Stimulated activated CD8-positive, alpha-beta memory T cell treated with anti-CD3 and anti-CD28 coated beads, Interleukin-7, amount 100 ng/mL, for 24 hours (primary cell): ENCODE data around the gene KCNAB2.

ENCODE experiments used
- DNase-seq: peaks from one replicate; pipeline ENCODE4 v3.0.0-alpha.2; 2020; ENCODE audit warnings: low read depth

The KCNAB2 gene

GRCh38 chr1:6030547-6031261 lies 15.0 kb upstream of the KCNAB2 start:
- no peak for DNase-seq

DNA sequence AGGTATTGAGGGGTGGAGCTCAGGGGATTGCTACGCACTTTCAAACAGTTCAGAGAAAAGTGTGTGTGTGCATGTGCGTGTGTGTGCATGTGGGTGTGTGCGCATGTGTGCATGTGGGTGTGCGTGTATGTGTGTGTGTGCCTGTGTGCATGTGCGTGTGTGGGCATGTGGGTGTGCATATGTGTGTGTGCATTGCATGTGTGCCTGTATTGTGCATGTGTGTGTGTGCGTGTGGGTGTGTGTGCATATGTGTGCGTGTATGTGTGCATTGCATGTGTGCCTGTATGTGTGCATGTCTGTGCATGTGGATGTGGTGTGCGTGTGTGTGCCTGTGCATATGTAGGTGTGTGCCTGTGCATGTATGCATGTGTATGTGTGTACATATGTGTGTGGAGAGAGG lies 12.6 kb upstream of the KCNAB2 start:
- DNase-seq = no peak

DNA sequence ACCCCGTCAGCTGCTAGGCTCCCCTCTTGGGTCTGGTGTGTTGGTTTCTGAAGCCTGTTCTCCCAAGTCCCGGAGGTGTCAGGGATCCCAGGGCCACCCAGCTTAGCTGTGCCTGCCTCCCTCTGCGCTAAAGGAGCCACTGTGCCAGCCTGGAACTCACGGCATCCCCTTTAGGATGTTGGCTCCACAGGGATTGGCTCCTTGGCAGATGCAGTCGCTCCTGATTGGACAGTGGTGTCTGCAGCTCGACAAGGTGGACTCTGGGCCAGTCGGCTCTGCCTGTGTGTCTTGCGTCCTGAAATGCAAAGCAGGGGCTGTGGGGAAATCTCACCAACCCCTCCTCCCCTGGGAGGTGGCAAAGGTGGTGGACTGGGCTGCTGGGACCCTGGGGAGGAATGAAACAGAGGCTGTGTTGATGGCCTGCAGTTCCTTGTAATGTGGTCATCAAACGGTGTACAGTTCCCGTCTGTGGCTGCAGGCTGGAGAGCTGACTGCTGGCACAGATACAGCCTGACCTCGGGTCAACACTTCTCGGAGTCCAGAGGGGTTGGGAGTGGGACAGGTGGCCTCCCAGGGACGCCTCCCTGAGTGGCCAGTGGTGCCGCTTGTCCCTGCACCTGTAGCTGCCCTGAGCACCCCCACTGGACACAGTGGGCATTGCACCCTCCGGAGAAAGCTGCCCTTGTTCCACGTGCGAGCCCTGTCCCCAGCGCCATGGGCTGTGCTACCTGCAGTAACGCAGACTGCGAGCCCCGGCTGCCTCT lies 11.5 kb upstream of the KCNAB2 start:
- DNase-seq = no peak

GRCh38 chr1:6034750-6035096 lies 11.0 kb upstream of the KCNAB2 start:
- no peak for DNase-seq

DNA sequence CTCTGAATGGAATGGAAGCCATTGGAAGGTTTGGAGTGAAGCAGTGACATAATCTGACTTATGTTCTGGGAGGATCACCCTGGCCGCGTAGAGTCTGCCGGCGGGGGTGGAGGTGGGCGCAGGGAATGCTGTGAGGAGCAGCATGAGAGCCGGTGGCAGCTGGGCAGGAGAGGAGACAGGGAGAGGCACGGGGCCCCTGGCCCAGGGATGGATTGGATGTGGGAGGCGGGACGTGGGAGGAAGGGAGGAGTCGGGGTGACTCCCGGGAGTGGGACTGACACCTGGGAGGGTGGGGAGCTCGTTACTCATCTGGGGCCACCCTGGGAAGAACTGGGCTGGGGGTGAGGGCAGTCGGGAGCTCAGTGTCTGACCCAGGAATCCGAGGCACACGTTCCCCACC lies 10.4 kb upstream of the KCNAB2 start:
- DNase-seq = no peak

DNA sequence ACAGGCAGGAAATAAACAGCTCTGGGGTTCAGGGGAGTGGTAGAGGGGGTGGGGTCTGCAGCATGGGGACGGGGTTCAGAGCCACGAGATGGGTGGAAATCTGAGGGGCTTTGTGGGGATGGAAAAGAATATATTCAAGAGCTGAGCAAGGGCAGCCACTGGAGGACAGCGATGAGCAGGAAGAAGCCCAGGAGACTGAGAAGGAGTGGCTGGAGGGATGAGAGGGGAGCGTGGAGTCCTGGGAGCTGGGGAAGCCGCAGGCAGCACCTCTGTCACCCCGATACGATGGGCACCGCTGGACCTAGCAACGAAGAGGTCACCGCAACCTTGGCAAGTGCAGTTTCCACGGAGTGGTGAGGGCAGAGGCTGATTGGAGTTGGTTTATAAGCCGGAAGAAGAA lies 10.0 kb upstream of the KCNAB2 start:
- no peak for DNase-seq

GRCh38 chr1:6037338-6037762 lies 8.3 kb upstream of the KCNAB2 start:
- DNase-seq = no peak

GRCh38 chr1:6038603-6039002 lies 7.1 kb upstream of the KCNAB2 start:
- no peak for DNase-seq

- DNase-seq = no peak
Measured at GRCh38 chr1:6039031-6039430, 6.7 kb upstream of the KCNAB2 start.

GRCh38 chr1:6040444-6040843 lies 5.2 kb upstream of the KCNAB2 start:
- no peak for DNase-seq

- DNase-seq = no peak
Measured at GRCh38 chr1:6040861-6041415, 4.8 kb upstream of the KCNAB2 start.

DNA sequence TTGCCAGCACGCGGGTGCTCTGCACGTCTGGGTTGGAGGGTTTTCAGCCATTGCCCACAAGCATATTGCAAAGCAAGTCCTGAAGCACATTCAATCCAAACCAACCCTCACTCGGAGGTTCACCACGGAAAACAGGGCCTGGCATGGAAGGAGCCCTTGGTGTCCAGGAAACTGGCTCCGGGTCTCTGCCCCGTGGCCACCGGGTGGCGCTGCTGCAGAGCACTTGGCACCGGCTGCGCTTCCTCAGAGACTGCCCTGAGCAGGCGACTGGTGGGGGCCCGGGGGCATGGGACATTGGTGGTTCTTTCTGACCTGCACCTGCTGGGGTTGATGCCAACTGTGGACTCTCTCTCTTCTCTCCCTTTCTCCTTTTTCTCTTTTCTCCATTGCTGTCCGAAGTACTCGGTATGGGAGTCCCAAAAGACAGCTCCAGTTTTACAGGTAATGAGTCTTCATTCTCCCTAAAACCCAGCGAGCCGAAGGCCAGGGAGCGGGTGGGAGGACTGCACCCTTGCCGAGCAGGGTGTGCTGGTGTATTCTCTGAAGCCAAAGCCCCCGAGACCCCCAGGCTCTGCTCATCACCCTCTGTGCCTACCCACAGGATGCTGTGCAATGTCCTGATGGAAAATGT lies 4.1 kb upstream of the KCNAB2 start:
- no peak for DNase-seq

GRCh38 chr1:6043561-6043960 lies 2.1 kb upstream of the KCNAB2 start:
- DNase-seq = no peak

- no peak for DNase-seq
Measured at GRCh38 chr1:6044481-6045109, 1.1 kb upstream of the KCNAB2 start.

- no peak for DNase-seq
Measured at GRCh38 chr1:6045110-6045502, 582 bp upstream of the KCNAB2 start.

DNA sequence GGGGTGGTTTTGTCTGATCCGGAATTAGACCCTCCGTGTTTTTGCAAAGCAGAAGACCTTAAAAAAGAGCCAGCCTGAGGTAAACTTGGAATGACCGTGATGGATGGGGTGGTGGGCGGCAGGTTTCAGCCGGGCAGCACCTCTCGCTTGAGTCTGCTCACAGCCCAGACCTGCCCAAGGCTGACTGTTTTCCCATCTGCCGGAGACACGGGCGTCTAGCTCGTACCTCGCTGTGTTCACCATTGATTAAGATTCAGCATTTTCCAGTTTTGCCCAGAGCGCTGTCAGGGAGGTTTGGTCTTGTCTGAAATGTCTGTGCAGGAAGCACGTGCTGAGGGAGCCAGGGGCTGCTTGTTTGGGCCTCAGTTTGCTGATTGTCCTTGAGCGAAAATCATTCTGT lies 591 bp downstream of the KCNAB2 start:
- DNase-seq = no peak

DNA sequence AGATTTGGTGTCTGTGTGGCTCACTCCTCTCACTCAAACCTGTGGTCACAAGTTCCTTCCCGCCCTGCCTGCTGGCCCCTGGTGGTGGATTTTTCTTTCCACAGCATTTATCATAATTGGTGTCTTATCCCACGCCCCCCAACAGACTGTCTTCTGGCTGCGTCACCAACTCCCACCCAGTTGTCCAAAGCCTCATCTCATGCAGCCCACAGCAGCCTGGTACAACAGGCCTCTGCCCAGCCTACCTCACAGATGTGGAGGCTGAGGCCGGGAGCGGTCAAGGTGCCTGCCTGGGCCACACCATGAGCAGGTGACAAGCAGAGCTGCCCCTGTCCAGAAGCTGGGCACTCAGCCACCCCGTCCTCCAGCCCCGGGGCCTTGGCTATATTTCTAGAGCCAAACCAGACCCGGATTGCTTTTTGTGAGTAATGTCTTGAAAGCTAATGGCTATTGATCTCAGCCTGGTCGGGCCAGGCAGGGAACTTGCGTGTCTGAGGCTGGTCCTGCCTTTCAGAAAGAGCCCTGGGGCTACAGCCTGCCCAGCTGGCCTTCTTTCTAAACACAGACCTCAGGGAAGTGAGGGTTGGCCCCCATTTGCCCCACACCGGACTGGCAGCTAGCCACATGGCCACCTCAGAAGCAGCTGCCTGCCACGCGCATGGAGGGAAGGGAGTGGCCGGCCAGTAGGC lies 2.6 kb downstream of the KCNAB2 start:
- DNase-seq = no peak

GRCh38 chr1:6049419-6049818 lies 3.7 kb downstream of the KCNAB2 start:
- no peak for DNase-seq

DNA sequence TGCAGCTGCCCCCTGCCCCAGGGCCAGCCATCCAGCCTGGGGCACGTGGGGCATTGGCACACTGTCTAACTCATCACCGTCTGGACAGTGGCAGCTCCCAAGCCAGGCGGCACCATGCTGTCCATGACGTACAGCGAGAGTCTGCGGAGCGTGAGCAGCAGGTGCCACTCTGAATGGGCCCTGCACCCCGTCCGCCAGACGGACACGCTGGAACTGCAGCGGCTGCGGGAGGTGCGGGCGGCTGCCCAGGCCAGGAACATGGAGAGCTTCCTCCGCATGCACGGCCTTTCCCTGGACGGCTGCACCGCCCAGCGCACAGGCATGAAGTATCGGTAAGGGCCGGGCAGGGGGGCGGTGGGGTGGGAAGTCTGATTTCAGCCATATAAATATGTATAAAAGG lies 5.7 kb downstream of the KCNAB2 start:
- no peak for DNase-seq

- no peak for DNase-seq
Measured at GRCh38 chr1:6052543-6053205, 7.0 kb downstream of the KCNAB2 start.

- DNase-seq = no peak
Measured at GRCh38 chr1:6053206-6053546, 7.5 kb downstream of the KCNAB2 start.

- DNase-seq = no peak
Measured at GRCh38 chr1:6054596-6054995, 8.9 kb downstream of the KCNAB2 start.
